ENCODE data around the gene MMS19.

MMS19 gene, protein sequence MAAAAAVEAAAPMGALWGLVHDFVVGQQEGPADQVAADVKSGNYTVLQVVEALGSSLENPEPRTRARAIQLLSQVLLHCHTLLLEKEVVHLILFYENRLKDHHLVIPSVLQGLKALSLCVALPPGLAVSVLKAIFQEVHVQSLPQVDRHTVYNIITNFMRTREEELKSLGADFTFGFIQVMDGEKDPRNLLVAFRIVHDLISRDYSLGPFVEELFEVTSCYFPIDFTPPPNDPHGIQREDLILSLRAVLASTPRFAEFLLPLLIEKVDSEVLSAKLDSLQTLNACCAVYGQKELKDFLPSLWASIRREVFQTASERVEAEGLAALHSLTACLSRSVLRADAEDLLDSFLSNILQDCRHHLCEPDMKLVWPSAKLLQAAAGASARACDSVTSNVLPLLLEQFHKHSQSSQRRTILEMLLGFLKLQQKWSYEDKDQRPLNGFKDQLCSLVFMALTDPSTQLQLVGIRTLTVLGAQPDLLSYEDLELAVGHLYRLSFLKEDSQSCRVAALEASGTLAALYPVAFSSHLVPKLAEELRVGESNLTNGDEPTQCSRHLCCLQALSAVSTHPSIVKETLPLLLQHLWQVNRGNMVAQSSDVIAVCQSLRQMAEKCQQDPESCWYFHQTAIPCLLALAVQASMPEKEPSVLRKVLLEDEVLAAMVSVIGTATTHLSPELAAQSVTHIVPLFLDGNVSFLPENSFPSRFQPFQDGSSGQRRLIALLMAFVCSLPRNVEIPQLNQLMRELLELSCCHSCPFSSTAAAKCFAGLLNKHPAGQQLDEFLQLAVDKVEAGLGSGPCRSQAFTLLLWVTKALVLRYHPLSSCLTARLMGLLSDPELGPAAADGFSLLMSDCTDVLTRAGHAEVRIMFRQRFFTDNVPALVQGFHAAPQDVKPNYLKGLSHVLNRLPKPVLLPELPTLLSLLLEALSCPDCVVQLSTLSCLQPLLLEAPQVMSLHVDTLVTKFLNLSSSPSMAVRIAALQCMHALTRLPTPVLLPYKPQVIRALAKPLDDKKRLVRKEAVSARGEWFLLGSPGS

GRCh38 chr10:97498076-97498840 is at the start of gene MMS19:
Gene MMS19, minus strand, starts transcription at chr10:97498422. Its CDS starts 38 bp downstream, at chr10:97498384.
- no peaks in the 10 kb centered on the region for H3K27me3 ChIP-seq (replicated peaks)
- no peaks in the 10 kb centered on the region for H3K36me3 ChIP-seq (replicated peaks)
- peak; percentile 98 for DNase-seq
- H3K4me3 ChIP-seq (ENCODE audit: low read depth, low read length): peak within 1 kb of the TSS; percentile 98
- in situ Hi-C loops (cut with HindIII; ENCODE audit: low pct_ligation_motif_present, low sequenced_read_pairs): no loop called here
- H3K27ac ChIP-seq: peak within 1 kb of the TSS; percentile 77
- TF ChIP-seq, protein P1, sequence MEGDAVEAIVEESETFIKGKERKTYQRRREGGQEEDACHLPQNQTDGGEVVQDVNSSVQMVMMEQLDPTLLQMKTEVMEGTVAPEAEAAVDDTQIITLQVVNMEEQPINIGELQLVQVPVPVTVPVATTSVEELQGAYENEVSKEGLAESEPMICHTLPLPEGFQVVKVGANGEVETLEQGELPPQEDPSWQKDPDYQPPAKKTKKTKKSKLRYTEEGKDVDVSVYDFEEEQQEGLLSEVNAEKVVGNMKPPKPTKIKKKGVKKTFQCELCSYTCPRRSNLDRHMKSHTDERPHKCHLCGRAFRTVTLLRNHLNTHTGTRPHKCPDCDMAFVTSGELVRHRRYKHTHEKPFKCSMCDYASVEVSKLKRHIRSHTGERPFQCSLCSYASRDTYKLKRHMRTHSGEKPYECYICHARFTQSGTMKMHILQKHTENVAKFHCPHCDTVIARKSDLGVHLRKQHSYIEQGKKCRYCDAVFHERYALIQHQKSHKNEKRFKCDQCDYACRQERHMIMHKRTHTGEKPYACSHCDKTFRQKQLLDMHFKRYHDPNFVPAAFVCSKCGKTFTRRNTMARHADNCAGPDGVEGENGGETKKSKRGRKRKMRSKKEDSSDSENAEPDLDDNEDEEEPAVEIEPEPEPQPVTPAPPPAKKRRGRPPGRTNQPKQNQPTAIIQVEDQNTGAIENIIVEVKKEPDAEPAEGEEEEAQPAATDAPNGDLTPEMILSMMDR (IDR thresholded peaks at IDR 0.05; ENCODE audit: low read depth, low read length, missing control alignments): no peak

DNA sequence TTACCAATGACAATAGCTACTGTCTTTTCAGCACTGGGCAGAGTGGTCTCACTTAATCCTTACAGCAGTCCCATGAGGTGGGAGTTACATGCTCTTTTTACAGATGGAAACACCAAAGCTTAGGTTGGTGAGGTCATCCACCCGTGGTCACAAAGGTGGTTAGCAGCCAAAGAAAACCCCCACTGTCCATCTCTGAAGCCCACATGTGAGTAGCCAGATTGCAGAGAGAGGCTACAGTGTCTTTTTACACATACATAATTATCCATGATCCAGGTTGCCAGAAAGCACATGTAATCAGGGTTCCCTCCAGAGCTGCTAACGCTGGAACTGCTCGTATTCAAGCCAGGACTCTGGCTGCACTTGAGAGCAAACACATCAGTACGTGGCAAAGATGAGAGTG is 49.7 kb upstream of the MMS19 start:
- Histone ChIP-seq H3K36me3 (replicated peaks) (no peaks in the 10 kb centered on the region), H3K27me3 (replicated peaks) (no peaks in the 10 kb centered on the region), H3K27ac (no peak overlapping the region), H3K4me3 (ENCODE audit: low read depth, low read length) (no peak overlapping the region)
- in situ Hi-C loops (cut with HindIII; ENCODE audit: low pct_ligation_motif_present, low sequenced_read_pairs): no loop called here
- TF ChIP-seq, protein P1 (IDR thresholded peaks at IDR 0.05; ENCODE audit: low read depth, low read length, missing control alignments): no peak
- no peak for DNase-seq

DNA sequence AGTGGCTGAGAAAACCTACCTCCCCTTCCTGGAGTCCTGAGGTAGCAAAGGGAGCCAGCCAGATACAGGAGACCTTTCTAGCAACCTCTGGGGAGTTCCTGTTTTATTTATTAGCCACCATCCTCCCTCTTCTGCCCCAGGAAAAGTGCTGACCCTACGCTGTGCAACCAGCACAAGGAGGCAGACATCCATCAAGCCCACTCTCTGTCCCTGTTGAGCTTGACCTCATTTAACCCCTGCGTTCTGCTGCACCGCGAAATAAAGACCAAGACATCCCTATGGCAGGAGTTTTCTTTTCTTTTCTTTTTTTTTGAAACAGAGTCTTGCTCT is 49.0 kb upstream of the MMS19 start:
- Histone ChIP-seq H3K27ac (no peak overlapping the region), H3K36me3 (replicated peaks) (no peaks in the 10 kb centered on the region), H3K4me3 (ENCODE audit: low read depth, low read length) (no peak overlapping the region), H3K27me3 (replicated peaks) (no peaks in the 10 kb centered on the region)
- TF ChIP-seq, protein P1 (IDR thresholded peaks at IDR 0.05; ENCODE audit: low read depth, low read length, missing control alignments): no peak
- no peak for DNase-seq
- in situ Hi-C loops (cut with HindIII; ENCODE audit: low pct_ligation_motif_present, low sequenced_read_pairs): no loop called here

DNA sequence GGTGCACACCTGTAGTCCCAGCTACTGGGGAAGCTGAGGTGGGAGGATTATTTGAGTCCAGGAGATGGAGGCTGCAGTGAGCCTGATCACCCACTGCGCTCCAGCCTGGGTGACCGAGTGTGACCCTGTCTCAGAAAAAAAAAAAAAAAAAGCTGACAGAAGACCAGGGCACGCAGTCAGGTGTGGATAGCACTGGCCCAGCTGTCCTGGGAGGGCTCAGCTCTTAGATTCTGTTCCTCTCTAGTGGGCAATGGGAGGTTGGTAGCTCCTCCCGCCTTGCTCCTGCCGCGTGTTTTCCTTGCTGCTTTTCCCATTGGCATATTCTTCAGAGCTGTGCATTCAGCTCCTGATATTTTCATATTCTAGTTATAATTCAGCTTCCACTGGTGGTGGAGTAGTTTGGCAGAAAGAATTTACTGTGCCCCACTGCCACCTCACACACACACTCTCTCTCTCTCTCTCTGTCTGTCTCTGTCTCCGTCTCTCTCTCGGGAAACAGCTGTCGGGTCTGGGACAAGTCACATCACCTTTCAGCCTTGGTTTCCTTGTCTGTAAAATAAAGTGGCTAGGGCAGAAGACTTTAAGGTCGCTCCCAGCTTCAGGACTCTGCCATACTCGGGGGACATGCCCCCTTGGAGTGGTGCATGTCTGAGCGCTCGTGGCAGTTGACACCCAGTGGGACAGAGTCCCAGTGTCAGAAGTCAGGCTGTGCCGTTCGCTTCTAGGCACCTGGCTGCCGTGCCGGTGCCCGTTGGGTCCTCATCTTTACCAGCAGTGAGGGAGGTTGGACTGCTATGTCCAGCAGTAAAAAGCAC is 48.4 kb upstream of the MMS19 start:
- Histone ChIP-seq H3K4me3 (ENCODE audit: low read depth, low read length) (no peak overlapping the region), H3K27ac (no peak overlapping the region), H3K36me3 (replicated peaks) (no peaks in the 10 kb centered on the region), H3K27me3 (replicated peaks) (no peaks in the 10 kb centered on the region)
- TF ChIP-seq, protein P1 (IDR thresholded peaks at IDR 0.05; ENCODE audit: low read depth, low read length, missing control alignments): no peak
- in situ Hi-C loops (cut with HindIII; ENCODE audit: low pct_ligation_motif_present, low sequenced_read_pairs): no loop called here
- DNase-seq: no peak

DNA sequence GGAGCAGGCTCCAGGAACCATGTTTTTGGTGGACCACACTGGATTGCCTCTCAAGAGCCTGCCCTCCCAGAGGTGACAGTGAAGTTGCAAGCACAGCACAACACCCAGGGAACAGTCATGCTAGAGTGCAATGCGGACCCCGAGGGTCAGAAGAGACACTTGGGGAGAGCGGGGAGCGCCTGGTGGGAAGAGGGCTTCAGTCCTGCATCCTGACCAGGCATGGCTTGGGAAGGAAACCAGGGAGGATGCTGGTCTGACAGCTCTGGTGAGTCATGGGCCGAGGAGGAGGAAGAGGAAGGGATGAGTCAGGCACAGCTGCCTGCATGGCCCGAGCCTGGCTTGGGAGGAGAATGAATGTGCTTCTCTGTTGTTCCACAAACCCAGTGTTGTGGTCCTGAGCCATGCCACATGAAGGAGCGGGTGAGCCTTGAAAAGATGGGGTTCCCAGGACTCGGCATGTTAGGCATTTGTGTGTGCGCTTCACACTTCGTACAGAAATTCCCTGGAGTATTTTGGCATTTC is 44.9 kb upstream of the MMS19 start:
- in situ Hi-C loops (cut with HindIII; ENCODE audit: low pct_ligation_motif_present, low sequenced_read_pairs): no loop called here
- no peaks in the 10 kb centered on the region for H3K27me3 ChIP-seq (replicated peaks)
- H3K36me3 ChIP-seq (replicated peaks): no peaks in the 10 kb centered on the region
- peak overlapping the region; percentile 97 for H3K27ac ChIP-seq
- TF ChIP-seq, protein P1 (IDR thresholded peaks at IDR 0.05; ENCODE audit: low read depth, low read length, missing control alignments): no peak
- H3K4me3 ChIP-seq (ENCODE audit: low read depth, low read length): no peak overlapping the region
- DNase-seq: peak; percentile 97
